ENCODE measurements around the gene SLC27A1. TPM values are rescaled to one million over a fixed set of nuclear protein-coding genes. Genes with fewer than 3 reads are reported as not detected.
A peak's percentile ranks its signal among the peaks of the same experiment; 100 is the strongest.

Gene SLC27A1
- total and polyA plus RNA-seq, 9 of the 15 experiments (the other 6 are each of a cell fraction or from before 2014, with no cell fraction given): 0.06 to 3.0 (median 1.1) TPM

DNA sequence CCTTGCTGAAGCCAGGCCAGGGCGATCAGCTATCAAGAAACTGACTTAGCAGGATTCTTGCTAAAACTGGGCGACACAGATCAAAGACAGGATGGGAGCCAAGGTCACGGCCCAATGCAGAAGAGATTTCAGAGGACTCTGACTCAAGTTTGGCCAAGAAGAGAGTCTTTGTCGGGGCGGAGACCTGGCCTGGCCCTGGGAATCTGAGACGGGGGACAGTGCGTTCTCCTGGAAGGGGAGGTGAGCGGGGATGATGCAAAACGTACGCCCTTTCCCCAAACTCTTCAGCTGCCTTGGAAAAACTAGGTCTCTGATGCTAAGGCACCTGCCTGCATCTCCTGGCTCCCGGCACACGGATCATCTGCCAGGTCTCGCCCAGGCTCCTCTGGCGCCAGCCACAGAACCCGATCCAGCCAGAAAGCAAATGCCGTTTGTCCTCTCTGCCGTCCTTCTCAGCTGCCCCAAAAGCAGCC, 40.6 kb upstream of the SLC27A1 start:
- Histone ChIP-seq H3K4me3 (no peak overlapping the region), H3K79me2 (ENCODE audit: control insufficient read depth, insufficient read depth, low read length) (no peaks in the 10 kb centered on the region), H3K27ac (ENCODE audit: extremely low read depth, low read depth, low read length) (no peak overlapping the region), H3K9me1 (ENCODE audit: control insufficient read depth, insufficient read depth, low read length) (no peaks in the 10 kb centered on the region), H3K27me3 (ENCODE audit: control insufficient read depth in 2 of 2, insufficient read depth in 2 of 2, low read length in 2 of 2) (no peaks in the 10 kb centered on the region), H3K9me3 (replicated peaks; ENCODE audit: control insufficient read depth, insufficient read depth, low read depth, low read length) (no peaks in the 10 kb centered on the region), H3K4me2 (ENCODE audit: insufficient read depth, low read length) (no peak overlapping the region), H3K4me1 (replicated peaks in 1 of 2; ENCODE audit: control insufficient read depth in 2 of 2, insufficient read depth in 2 of 2, low read length in 2 of 2) (peaks cover 3 to 12% of the 10 kb centered on the region in 2 experiments; a peak in 3 of 5 replicates), H4K20me1 (replicated peaks; ENCODE audit: control insufficient read depth, insufficient read depth, low read length) (no peaks in the 10 kb centered on the region; the same call in 1 of the 2 replicates), H2AFZ (ENCODE audit: low read depth, low read length) (no peak overlapping the region), H3K9ac (ENCODE audit: insufficient read depth in 1 of 2, low read depth in 2 of 2, low read length in 2 of 2) (peak overlapping the region in 1 of 2 experiments; percentile 71; a peak in 1 of 4 replicates), H3K36me3 (ENCODE audit: control insufficient read depth, insufficient read depth, low read length) (no peaks in the 10 kb centered on the region)
- TF ChIP-seq PHF20 (IDR thresholded peaks at IDR 0.05; ENCODE audit: partially characterized antibody) (no peak), ZNF717 (CRISPR knock-in tag; IDR thresholded peaks at IDR 0.05) (no peak), ZNF316 (IDR thresholded peaks at IDR 0.05) (no peak), FOXJ3 (CRISPR knock-in tag; IDR thresholded peaks at IDR 0.05) (no peak), RAD51 (IDR thresholded peaks at IDR 0.05; ENCODE audit: borderline replicate concordance, low read depth) (no peak), TAF15 (IDR thresholded peaks at IDR 0.05; ENCODE audit: low read depth, low read length) (no peak), KLF6 (CRISPR knock-in tag; IDR thresholded peaks at IDR 0.05; ENCODE audit: borderline replicate concordance) (no peak), ZNF76 (CRISPR knock-in tag; IDR thresholded peaks at IDR 0.05; ENCODE audit: borderline replicate concordance) (no peak), KAT8 (IDR thresholded peaks at IDR 0.05; ENCODE audit: low read depth) (no peak), ZNF224 (CRISPR knock-in tag; IDR thresholded peaks at IDR 0.05) (no peak), RBM39 (optimal IDR thresholded peaks at IDR 0.05; ENCODE audit: low read depth, low read length) (no peak), ZNF830 (CRISPR knock-in tag; IDR thresholded peaks at IDR 0.05) (no peak), SMARCA5 (IDR thresholded peaks at IDR 0.05) (no peak), NR1H2 (CRISPR knock-in tag; IDR thresholded peaks at IDR 0.05) (no peak)
- TF ChIP-seq, protein P1, sequence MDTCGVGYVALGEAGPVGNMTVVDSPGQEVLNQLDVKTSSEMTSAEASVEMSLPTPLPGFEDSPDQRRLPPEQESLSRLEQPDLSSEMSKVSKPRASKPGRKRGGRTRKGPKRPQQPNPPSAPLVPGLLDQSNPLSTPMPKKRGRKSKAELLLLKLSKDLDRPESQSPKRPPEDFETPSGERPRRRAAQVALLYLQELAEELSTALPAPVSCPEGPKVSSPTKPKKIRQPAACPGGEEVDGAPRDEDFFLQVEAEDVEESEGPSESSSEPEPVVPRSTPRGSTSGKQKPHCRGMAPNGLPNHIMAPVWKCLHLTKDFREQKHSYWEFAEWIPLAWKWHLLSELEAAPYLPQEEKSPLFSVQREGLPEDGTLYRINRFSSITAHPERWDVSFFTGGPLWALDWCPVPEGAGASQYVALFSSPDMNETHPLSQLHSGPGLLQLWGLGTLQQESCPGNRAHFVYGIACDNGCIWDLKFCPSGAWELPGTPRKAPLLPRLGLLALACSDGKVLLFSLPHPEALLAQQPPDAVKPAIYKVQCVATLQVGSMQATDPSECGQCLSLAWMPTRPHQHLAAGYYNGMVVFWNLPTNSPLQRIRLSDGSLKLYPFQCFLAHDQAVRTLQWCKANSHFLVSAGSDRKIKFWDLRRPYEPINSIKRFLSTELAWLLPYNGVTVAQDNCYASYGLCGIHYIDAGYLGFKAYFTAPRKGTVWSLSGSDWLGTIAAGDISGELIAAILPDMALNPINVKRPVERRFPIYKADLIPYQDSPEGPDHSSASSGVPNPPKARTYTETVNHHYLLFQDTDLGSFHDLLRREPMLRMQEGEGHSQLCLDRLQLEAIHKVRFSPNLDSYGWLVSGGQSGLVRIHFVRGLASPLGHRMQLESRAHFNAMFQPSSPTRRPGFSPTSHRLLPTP (IDR thresholded peaks at IDR 0.05; ENCODE audit: borderline replicate concordance, extremely low read depth, insufficient read length): no peak
- TF ChIP-seq, protein P2, sequence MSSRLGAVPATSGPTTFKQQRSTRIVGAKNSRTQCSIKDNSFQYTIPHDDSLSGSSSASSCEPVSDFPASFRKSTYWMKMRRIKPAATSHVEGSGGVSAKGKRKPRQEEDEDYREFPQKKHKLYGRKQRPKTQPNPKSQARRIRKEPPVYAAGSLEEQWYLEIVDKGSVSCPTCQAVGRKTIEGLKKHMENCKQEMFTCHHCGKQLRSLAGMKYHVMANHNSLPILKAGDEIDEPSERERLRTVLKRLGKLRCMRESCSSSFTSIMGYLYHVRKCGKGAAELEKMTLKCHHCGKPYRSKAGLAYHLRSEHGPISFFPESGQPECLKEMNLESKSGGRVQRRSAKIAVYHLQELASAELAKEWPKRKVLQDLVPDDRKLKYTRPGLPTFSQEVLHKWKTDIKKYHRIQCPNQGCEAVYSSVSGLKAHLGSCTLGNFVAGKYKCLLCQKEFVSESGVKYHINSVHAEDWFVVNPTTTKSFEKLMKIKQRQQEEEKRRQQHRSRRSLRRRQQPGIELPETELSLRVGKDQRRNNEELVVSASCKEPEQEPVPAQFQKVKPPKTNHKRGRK (tag; IDR thresholded peaks at IDR 0.05): no peak
- TF ChIP-seq, protein P3, sequence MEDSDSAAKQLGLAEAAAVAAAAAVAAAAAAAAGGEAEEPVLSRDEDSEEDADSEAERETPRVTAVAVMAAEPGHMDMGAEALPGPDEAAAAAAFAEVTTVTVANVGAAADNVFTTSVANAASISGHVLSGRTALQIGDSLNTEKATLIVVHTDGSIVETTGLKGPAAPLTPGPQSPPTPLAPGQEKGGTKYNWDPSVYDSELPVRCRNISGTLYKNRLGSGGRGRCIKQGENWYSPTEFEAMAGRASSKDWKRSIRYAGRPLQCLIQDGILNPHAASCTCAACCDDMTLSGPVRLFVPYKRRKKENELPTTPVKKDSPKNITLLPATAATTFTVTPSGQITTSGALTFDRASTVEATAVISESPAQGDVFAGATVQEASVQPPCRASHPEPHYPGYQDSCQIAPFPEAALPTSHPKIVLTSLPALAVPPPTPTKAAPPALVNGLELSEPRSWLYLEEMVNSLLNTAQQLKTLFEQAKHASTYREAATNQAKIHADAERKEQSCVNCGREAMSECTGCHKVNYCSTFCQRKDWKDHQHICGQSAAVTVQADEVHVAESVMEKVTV (CRISPR knock-in tag; IDR thresholded peaks at IDR 0.05): no peak
- POLR2A ChIA-PET: interaction anchor here (0.6 to 0.9 kb wide), 3 partner anchors 10 to 17 kb away, joined by 3 to 5 read pairs (median 4); no protein-coding TSS in a partner anchor
- peak in 1 of 4 experiments; percentile 16 for DNase-seq (ENCODE audit: extremely low read depth in 1 of 4, low spot score in 3 of 4)
- 21% methylated on average over 17 of the region's 17 CpGs for WGBS (ENCODE audit: insufficient coverage, low coverage, missing lambda C conversion rate)
- ATAC-seq: no peak
- peak; percentile 56 for FAIRE-seq
- intact Hi-C loops (cut with micrococcal nuclease): no loop called here
- BruUV-seq (replicated peaks): no TSS peak
- CTCF ChIA-PET (ENCODE audit: low intra/inter-chr PET ratio): no interaction called here
- in situ Hi-C loops (cut with MboI): no loop called here
